Lung (tissue), 12 donors: ENCODE data around the gene SEC14L1. TPM values are rescaled to one million over a fixed set of nuclear protein-coding genes. Genes with fewer than 3 reads are reported as not detected.
"Not testable (repeated sequence)": the region's sequence is repeated elsewhere in the genome, so short reads cannot be mapped to it uniquely, and the experiment has no call there.

Experiments
- ATAC-seq: fragments of 200-7000 bp; cut with Tn5 transposase; one replicate; pipeline ENCODE4 v1.9.1; 2020; ENCODE audit warnings: moderate number of reproducible peaks; ENCODE audit not compliant: insufficient read depth, low FRiP score
- DNase-seq, 3 donors: peaks; one replicate each; pipeline ENCODE4 v3.0.0-alpha.2; 2013 to 2017
- H3K27ac ChIP-seq, 2 donors: one replicate each; pipeline ENCODE4 v1.5.1; 2013; ENCODE audit warnings: mild to moderate bottlenecking in 2 of 2, moderate library complexity in 2 of 2, control low read depth in 1 of 2, inconsistent platforms in 1 of 2, low read depth in 1 of 2, low read length in 1 of 2
- H3K27me3 ChIP-seq, 3 donors: one replicate each; pipeline ENCODE4 v1.5.1; 2013; ENCODE audit warnings: low read length in 2 of 3; ENCODE audit not compliant: control insufficient read depth in 3 of 3, insufficient read depth in 3 of 3
- H3K36me3 ChIP-seq, 4 donors: one replicate each; pipeline ENCODE4 v1.5.1; 2013; ENCODE audit warnings: low read length in 4 of 4, mild to moderate bottlenecking in 1 of 4, moderate library complexity in 1 of 4; ENCODE audit not compliant: control insufficient read depth in 4 of 4, insufficient read depth in 4 of 4
- H3K4me1 ChIP-seq, 5 donors: one replicate each; pipeline ENCODE4 v1.5.1; 2013; ENCODE audit warnings: low read length in 5 of 5, mild to moderate bottlenecking in 2 of 5, moderate library complexity in 1 of 5; ENCODE audit not compliant: control insufficient read depth in 5 of 5, insufficient read depth in 5 of 5
- H3K4me3 ChIP-seq: one replicate; pipeline ENCODE4 v1.5.1; 2013; ENCODE audit warnings: mild to moderate bottlenecking, control low read depth, moderate library complexity
- H3K9ac ChIP-seq, 2 donors: one replicate each; pipeline ENCODE4 v1.5.1; 2013; ENCODE audit warnings: low read length in 2 of 2, control low read depth in 1 of 2; ENCODE audit not compliant: insufficient read depth in 1 of 2
- H3K9me3 ChIP-seq, 4 donors: one replicate each; pipeline ENCODE4 v1.5.1; 2013; ENCODE audit warnings: low read length in 3 of 4, mild to moderate bottlenecking in 1 of 4, moderate library complexity in 1 of 4; ENCODE audit not compliant: control insufficient read depth in 4 of 4, insufficient read depth in 3 of 4
- CTCF ChIP-seq: IDR thresholded peaks from 2 replicates; pipeline ENCODE4 v1.5.1; 2012; ENCODE audit warnings: mild to moderate bottlenecking; ENCODE audit errors: control extremely low read depth, extremely low read depth
- WGBS, 2 donors: extraction: QIAGEN DNeasy Blood & Tissue Kit; methylation state at CpG; one replicate each; pipeline ENCODE4 v1.1.7; 2013; 5-methylcytosine and 5-hydroxymethylcytosine counted together
- polyA plus RNA-seq, 2 donors: library from polyadenylated mRNA; stranded (reverse); fragments of 200-250 nt; gene quantifications; one replicate each; pipeline ENCODE4 v1.2.1, GENCODE V29; 2013
- total RNA-seq, 2 donors: library from RNA; depleted of rRNA in 1 of 2; stranded (reverse); fragments of >200 nt in 1 of 2; gene quantifications; one replicate each; pipeline ENCODE4 v1.2.1, GENCODE V29; 2014 to 2021
- donor health status: control.
- donor health status: control.
- donor health status: Bipolar disorder and iron deficiency.
- donor health status: healthy.
- donor health status: DM: yes; HTN: yes; CAD: no.

SEC14L1 gene
- total and polyA plus RNA-seq, 4 donors: 41.6 to 171 (median 135) TPM

GRCh38 chr17:77155125-77155524 is 14.4 kb downstream of the SEC14L1 start:
- H3K9ac ChIP-seq: no peak overlapping the region
- H3K4me1 ChIP-seq: peaks cover 1 to 14% (median 5%) of the 10 kb centered on the region in 5 donors
- H3K4me3 ChIP-seq: no peak overlapping the region
- H3K36me3 ChIP-seq: peaks cover 0 to 7% (median 0%) of the 10 kb centered on the region in 4 donors
- DNase-seq (no peak), ATAC-seq (no peak)
- H3K27ac ChIP-seq: peak overlapping the region in 1 of 2 donors; percentile 15
- no peaks in the 10 kb centered on the region for H3K27me3 ChIP-seq
- H3K9me3 ChIP-seq: no peaks in the 10 kb centered on the region
- TF ChIP-seq CTCF: no peak
- 78 to 89% methylated on average over 3 of the region's 3 CpGs for WGBS, 2 donors

- H3K36me3 ChIP-seq, ATAC-seq, H3K4me3 ChIP-seq, H3K9ac ChIP-seq, H3K9me3 ChIP-seq, H3K27ac ChIP-seq, DNase-seq, H3K27me3 ChIP-seq: not testable (repeated sequence)
- peaks cover 4 to 19% (median 15%) of the 10 kb centered on the region in 5 donors for H3K4me1 ChIP-seq
- 61 to 67% methylated on average over 6 of the region's 6 CpGs for WGBS, 2 donors
Observed at GRCh38 chr17:77157766-77158165, 17.0 kb downstream of the SEC14L1 start.

GRCh38 chr17:77160091-77160874 is 19.5 kb downstream of the SEC14L1 start:
- Histone ChIP-seq H3K27ac (no peak overlapping the region), H3K9ac (peak overlapping the region in 1 of 2 donors; percentile 8), H3K9me3 (no peaks in the 10 kb centered on the region), H3K27me3 (no peaks in the 10 kb centered on the region), H3K36me3 (peaks cover 0 to 3% (median 0%) of the 10 kb centered on the region in 4 donors), H3K4me1 (peaks cover 14 to 37% (median 23%) of the 10 kb centered on the region in 5 donors), H3K4me3 (no peak overlapping the region)
- ATAC-seq (no peak), DNase-seq (peak in 2 of 3 donors; percentile 28 to 44)
- TF ChIP-seq CTCF: no peak
- WGBS, 2 donors: 44 to 67% methylated on average over 6 of the region's 6 CpGs

GRCh38 chr17:77160875-77161530 is 20.2 kb downstream of the SEC14L1 start:
- H3K4me1 ChIP-seq: peaks cover 15 to 44% (median 28%) of the 10 kb centered on the region in 5 donors
- no peaks in the 10 kb centered on the region for H3K9me3 ChIP-seq
- 71 to 78% methylated on average over 8 of the region's 8 CpGs for WGBS, 2 donors
- H3K9ac ChIP-seq: no peak overlapping the region
- DNase-seq (no peak), ATAC-seq (no peak)
- peaks cover 0 to 2% (median 0%) of the 10 kb centered on the region in 4 donors for H3K36me3 ChIP-seq
- H3K27me3 ChIP-seq: no peaks in the 10 kb centered on the region
- no peak overlapping the region for H3K4me3 ChIP-seq
- TF ChIP-seq CTCF: no peak
- H3K27ac ChIP-seq: peak overlapping the region in 1 of 2 donors; percentile 33
